ENCODE data around the gene RERE.

Gene RERE

GRCh38 chr1:8752921-8753713 is 64.3 kb downstream of the RERE start:
- ChIA-PET POLR2A (no interaction called here), CTCF (interaction anchor here (0.6 to 2.0 kb wide), 4 partner anchors 53 to 192 kb away, joined by 3 to 8 read pairs (median 6); no protein-coding TSS in a partner anchor)
- Histone ChIP-seq H3K36me3 (ENCODE audit: control insufficient read depth in 2 of 2, insufficient read depth in 1 of 2, low read length in 2 of 2) (no peaks in the 10 kb centered on the region), H3K4me3 (ENCODE audit: low read depth, low read length) (no peak overlapping the region), H3K4me1 (ENCODE audit: control insufficient read depth, insufficient read depth, low read length) (peaks cover 11% of the 10 kb centered on the region; the same call in 1 of the 2 replicates), H3K9me3 (ENCODE audit: control insufficient read depth, insufficient read depth, low read depth, low read length) (no peaks in the 10 kb centered on the region), H3K27ac (ENCODE audit: extremely low read depth, low read depth, low read length) (no peak overlapping the region)
- TF ChIP-seq ZNF561 (tag by site-specific recombination; IDR thresholded peaks at IDR 0.05; ENCODE audit: borderline replicate concordance) = no peak

GRCh38 chr1:8752411-8752810 is 65.0 kb downstream of the RERE start:
- no peaks in the 10 kb centered on the region for H3K9me3 ChIP-seq (ENCODE audit: control insufficient read depth, insufficient read depth, low read depth, low read length)
- H3K4me3 ChIP-seq (ENCODE audit: low read depth, low read length) = no peak overlapping the region
- TF ChIP-seq ZNF626 (tag by site-specific recombination; IDR thresholded peaks at IDR 0.05) (no peak), PRDM6 (tag by site-specific recombination; IDR thresholded peaks at IDR 0.05) (0 out of 2 replicates have a peak, but pooled peaks have one; percentile 13)
- H3K36me3 ChIP-seq (ENCODE audit: control insufficient read depth in 2 of 2, insufficient read depth in 1 of 2, low read length in 2 of 2) = no peaks in the 10 kb centered on the region
- H3K4me1 ChIP-seq (ENCODE audit: control insufficient read depth, insufficient read depth, low read length) = peaks cover 11% of the 10 kb centered on the region; the same call in 1 of the 2 replicates
- H3K27ac ChIP-seq (ENCODE audit: extremely low read depth, low read depth, low read length) = no peak overlapping the region
- ChIA-PET CTCF (interaction anchor here (0.6 to 2.0 kb wide), 3 partner anchors 97 to 191 kb away, joined by 3 to 6 read pairs (median 5); no protein-coding TSS in a partner anchor), POLR2A (no interaction called here)

GRCh38 chr1:8751984-8752383 is 65.5 kb downstream of the RERE start:
- Histone ChIP-seq H3K36me3 (ENCODE audit: control insufficient read depth in 2 of 2, insufficient read depth in 1 of 2, low read length in 2 of 2) (no peaks in the 10 kb centered on the region), H3K27ac (ENCODE audit: extremely low read depth, low read depth, low read length) (no peak overlapping the region), H3K9me3 (ENCODE audit: control insufficient read depth, insufficient read depth, low read depth, low read length) (no peaks in the 10 kb centered on the region), H3K4me3 (ENCODE audit: low read depth, low read length) (no peak overlapping the region), H3K4me1 (ENCODE audit: control insufficient read depth, insufficient read depth, low read length) (peaks cover 11% of the 10 kb centered on the region; the same call in 1 of the 2 replicates)
- TF ChIP-seq IKZF3 (tag by site-specific recombination; IDR thresholded peaks at IDR 0.05) (no peak), ZNF580 (tag by site-specific recombination; IDR thresholded peaks at IDR 0.05) (no peak), GLIS2 (tag by site-specific recombination; IDR thresholded peaks at IDR 0.05) (no peak), ZIC2 (tag by site-specific recombination; IDR thresholded peaks at IDR 0.05) (no peak), ZNF514 (tag by site-specific recombination; IDR thresholded peaks at IDR 0.05) (no peak), YY2 (tag by site-specific recombination; IDR thresholded peaks at IDR 0.05) (no peak), ZNF488 (tag by site-specific recombination; IDR thresholded peaks at IDR 0.05) (no peak), ZNF639 (tag by site-specific recombination; IDR thresholded peaks at IDR 0.05) (no peak), ZNF707 (tag by site-specific recombination; IDR thresholded peaks at IDR 0.05) (no peak), ZNF157 (tag by site-specific recombination; IDR thresholded peaks at IDR 0.05) (no peak), KLF7 (tag by site-specific recombination; IDR thresholded peaks at IDR 0.05; ENCODE audit: borderline replicate concordance) (no peak), ZNF302 (tag by site-specific recombination; IDR thresholded peaks at IDR 0.05; ENCODE audit: low read depth) (no peak), ZNF658 (tag by site-specific recombination; IDR thresholded peaks at IDR 0.05) (no peak), ZNF140 (tag by site-specific recombination; IDR thresholded peaks at IDR 0.05) (no peak), ZNF426 (tag by site-specific recombination; IDR thresholded peaks at IDR 0.05) (no peak), ZNF596 (tag by site-specific recombination; IDR thresholded peaks at IDR 0.05) (no peak), SP3 (tag by site-specific recombination; IDR thresholded peaks at IDR 0.05) (no peak), SALL2 (tag by site-specific recombination; IDR thresholded peaks at IDR 0.05; ENCODE audit: borderline replicate concordance) (no peak), ZNF398 (tag by site-specific recombination; IDR thresholded peaks at IDR 0.05) (no peak), ZSCAN4 (tag by site-specific recombination; IDR thresholded peaks at IDR 0.05) (no peak)
- CTCF ChIA-PET = interaction anchor here (0.7 to 2.0 kb wide), 3 partner anchors 97 to 191 kb away, joined by 5 to 6 read pairs (median 5); no protein-coding TSS in a partner anchor
- POLR2A ChIA-PET = no interaction called here

Data from HEK293 (cell line).